H9 (cell line): ENCODE data around the gene BPIFB6. TPM values are rescaled to one million over a fixed set of nuclear protein-coding genes. Genes with fewer than 3 reads are reported as not detected.

Source experiments
- DNase-seq: peaks from one replicate; pipeline ENCODE4 v3.0.0-alpha.2; 2017
- H2AFZ ChIP-seq: one replicate; pipeline ENCODE4 v1.6.1; 2013; ENCODE audit warnings: mild to moderate bottlenecking, low read length, control low read depth, moderate library complexity
- H2AK5ac ChIP-seq: 2 replicates; pipeline ENCODE4 v1.6.1; 2013; ENCODE audit warnings: low read length, control low read depth, mixed read lengths; ENCODE audit not compliant: insufficient read length
- H2BK120ac ChIP-seq: one replicate; pipeline ENCODE4 v1.6.1; 2013; ENCODE audit warnings: low read depth, mild to moderate bottlenecking, low read length, control low read depth, inconsistent platforms; ENCODE audit not compliant: poor library complexity, severe bottlenecking
- H2BK12ac ChIP-seq: 2 replicates; pipeline ENCODE4 v1.6.1; 2013; ENCODE audit warnings: low read length, control low read depth, mixed read lengths, low read depth; ENCODE audit not compliant: insufficient read length
- H2BK15ac ChIP-seq: 2 replicates; pipeline ENCODE4 v1.6.1; 2013; ENCODE audit warnings: low read depth, low read length, control low read depth
- H2BK20ac ChIP-seq: one replicate; pipeline ENCODE4 v1.6.1; 2013; ENCODE audit warnings: low read depth, mild to moderate bottlenecking, low read length, control low read depth, inconsistent platforms; ENCODE audit not compliant: poor library complexity, severe bottlenecking
- H2BK5ac ChIP-seq: 2 replicates; pipeline ENCODE4 v1.6.1; 2013; ENCODE audit warnings: low read length, control low read depth, mixed read lengths; ENCODE audit not compliant: insufficient read length
- H3K14ac ChIP-seq: 2 replicates; pipeline ENCODE4 v1.6.1; 2013; ENCODE audit warnings: low read length, control low read depth; ENCODE audit not compliant: insufficient read depth
- H3K18ac ChIP-seq: 2 replicates; pipeline ENCODE4 v1.6.1; 2013; ENCODE audit warnings: low read depth, mild to moderate bottlenecking, mixed read lengths, low read length, control low read depth; ENCODE audit not compliant: insufficient read length
- H3K23ac ChIP-seq: 2 replicates; pipeline ENCODE4 v1.6.1; 2013; ENCODE audit warnings: low read length, control low read depth, mixed read lengths, low read depth; ENCODE audit not compliant: insufficient read length
- H3K23me2 ChIP-seq: 2 replicates; pipeline ENCODE4 v1.6.1; 2013; ENCODE audit warnings: low read depth, mild to moderate bottlenecking, mixed read lengths, low read length, control low read depth; ENCODE audit not compliant: insufficient read length, poor library complexity, severe bottlenecking
- H3K27ac ChIP-seq: 2 replicates; pipeline ENCODE4 v1.5.1; 2013; ENCODE audit warnings: low read length, control low read depth, mixed read lengths, low read depth; ENCODE audit not compliant: insufficient read length
- H3K27me3 ChIP-seq: 2 replicates; pipeline ENCODE4 v1.6.1; 2013; ENCODE audit warnings: low read length, control low read depth, inconsistent platforms; ENCODE audit not compliant: insufficient read depth
- H3K4ac ChIP-seq: 2 replicates; pipeline ENCODE4 v1.6.1; 2013; ENCODE audit warnings: low read depth, mild to moderate bottlenecking, control low read depth, inconsistent platforms, low read length, moderate library complexity
- H3K4me1 ChIP-seq: 2 replicates; pipeline ENCODE4 v1.6.1; 2013; ENCODE audit warnings: low read length, control low read depth, inconsistent platforms; ENCODE audit not compliant: insufficient read depth
- H3K4me2 ChIP-seq: 2 replicates; pipeline ENCODE4 v1.6.1; 2013; ENCODE audit warnings: low read length, control low read depth, mixed read lengths; ENCODE audit not compliant: insufficient read length, insufficient read depth
- H3K56ac ChIP-seq: 2 replicates; pipeline ENCODE4 v1.6.1; 2013; ENCODE audit warnings: low read depth, mild to moderate bottlenecking, mixed read lengths, low read length, control low read depth; ENCODE audit not compliant: insufficient read length
- H3K79me1 ChIP-seq: 2 replicates; pipeline ENCODE4 v1.6.1; 2013; ENCODE audit warnings: low read depth, mild to moderate bottlenecking, moderate library complexity, low read length, control low read depth, inconsistent platforms; ENCODE audit not compliant: insufficient read depth, poor library complexity, severe bottlenecking
- H3K79me2 ChIP-seq: 2 replicates; pipeline ENCODE4 v1.6.1; 2013; ENCODE audit warnings: low read length, control low read depth, inconsistent platforms; ENCODE audit not compliant: insufficient read depth
- H3K9ac ChIP-seq: 2 replicates; pipeline ENCODE4 v1.6.1; 2013; ENCODE audit warnings: low read length, control low read depth, mixed read lengths; ENCODE audit not compliant: insufficient read length; ENCODE audit errors: extremely low read depth
- H3K9me3 ChIP-seq: one replicate; pipeline ENCODE4 v1.6.1; 2013; ENCODE audit warnings: low read depth, low read length, inconsistent platforms; ENCODE audit not compliant: control insufficient read depth
- H3T11ph ChIP-seq: one replicate; pipeline ENCODE4 v1.6.1; 2013; ENCODE audit warnings: mild to moderate bottlenecking, low read length, control low read depth, inconsistent platforms
- H4K20me1 ChIP-seq: one replicate; pipeline ENCODE4 v1.6.1; 2013; ENCODE audit not compliant: control insufficient read depth, insufficient read length, insufficient read depth
- H4K5ac ChIP-seq: 2 replicates; pipeline ENCODE4 v1.6.1; 2013; ENCODE audit warnings: low read depth, mild to moderate bottlenecking, mixed read lengths, low read length, control low read depth; ENCODE audit not compliant: insufficient read length
- H4K8ac ChIP-seq: replicated peaks from 2 replicates; pipeline ENCODE4 v1.6.1; 2013; ENCODE audit warnings: low read length, control low read depth, mixed read lengths, low read depth; ENCODE audit not compliant: insufficient read length
- H4K91ac ChIP-seq: 2 replicates; pipeline ENCODE4 v1.6.1; 2013; ENCODE audit warnings: low read depth, mild to moderate bottlenecking, moderate library complexity, mixed read lengths, low read length, control low read depth; ENCODE audit not compliant: insufficient read length
- H3K27ac Mint-ChIP-seq, 3 experiments: 2 replicates in 2 of 3; 3 replicates in 1 of 3; pipeline ENCODE4 v1.8.0; 2020 to 2021; ENCODE audit warnings: mixed read lengths in 3 of 3, mild to moderate bottlenecking in 1 of 3, moderate library complexity in 1 of 3
- H3K27me3 Mint-ChIP-seq: 2 replicates; pipeline ENCODE4 v1.8.0; 2021; ENCODE audit warnings: low read depth, mild to moderate bottlenecking, moderate library complexity, mixed read lengths
- H3K36me3 Mint-ChIP-seq, 3 experiments: 2 replicates in 2 of 3; 3 replicates in 1 of 3; pipeline ENCODE4 v1.8.0; 2020 to 2021; ENCODE audit warnings: low read depth in 3 of 3, mixed read lengths in 3 of 3; ENCODE audit not compliant: insufficient read depth in 1 of 3
- H3K4me1 Mint-ChIP-seq, 2 experiments: 2 replicates each; pipeline ENCODE4 v1.8.0; 2020; ENCODE audit warnings: mixed read lengths in 2 of 2
- H3K4me3 Mint-ChIP-seq, 2 experiments: 2 replicates in 1 of 2; 3 replicates in 1 of 2; pipeline ENCODE4 v1.8.0; 2020 to 2021; ENCODE audit warnings: mild to moderate bottlenecking in 2 of 2, mixed read lengths in 2 of 2, moderate library complexity in 1 of 2
- H3K9me3 Mint-ChIP-seq, 2 experiments: 2 replicates in 1 of 2; 3 replicates in 1 of 2; pipeline ENCODE4 v1.8.0; 2020; ENCODE audit warnings: mild to moderate bottlenecking in 2 of 2, mixed read lengths in 2 of 2, moderate library complexity in 1 of 2
- CTCF ChIP-seq: fragments of 200-600 bp; sonication (generic); conservative IDR thresholded peaks from 3 replicates; pipeline ENCODE4 v1.8.0; 2021; ENCODE audit warnings: antibody characterized with exemption, mild to moderate bottlenecking
- WGBS: extraction: QIAGEN DNeasy Blood & Tissue Kit; methylation state at CpG from one replicate; pipeline ENCODE4 v1.1.7; 2013; ENCODE audit warnings: missing lambda C conversion rate, low lambda C conversion rate, mixed read lengths; ENCODE audit not compliant: insufficient read length; ENCODE audit errors: extremely low coverage; 5-methylcytosine and 5-hydroxymethylcytosine counted together
- total RNA-seq: library from RNA; stranded (reverse); gene quantifications from 2 replicates; pipeline ENCODE4 v1.2.1, GENCODE V29; 2021

BPIFB6 gene
- total RNA-seq, 1 experiment from 2014 or later, result not detected

GRCh38 chr20:32982617-32983458 is 48.6 kb upstream of the BPIFB6 start:
- Mint-ChIP-seq H3K4me1 (peaks cover 5 to 8% of the 10 kb centered on the region in 2 experiments; a peak in 2 of 4 replicates), H3K36me3 (no peaks in the 10 kb centered on the region), H3K27ac (peak overlapping the region in 1 of 3 experiments; percentile 40; a peak in 1 of 7 replicates), H3K27me3 (peaks cover 2% of the 10 kb centered on the region), H3K4me3 (no peak overlapping the region), H3K9me3 (no peaks in the 10 kb centered on the region)
- Histone ChIP-seq H3K9ac (no peak overlapping the region), H2BK20ac (no peak overlapping the region), H3K79me1 (no peaks in the 10 kb centered on the region), H3K23ac (no peak overlapping the region), H3K56ac (no peak overlapping the region), H3K27me3 (no peaks in the 10 kb centered on the region), H3K4me1 (no peaks in the 10 kb centered on the region), H2AFZ (no peak overlapping the region), H3K79me2 (no peaks in the 10 kb centered on the region), H2AK5ac (no peak overlapping the region), H3K4me2 (no peak overlapping the region), H3K4ac (no peak overlapping the region), H4K91ac (no peak overlapping the region), H2BK12ac (no peak overlapping the region), H3K23me2 (no peaks in the 10 kb centered on the region), H4K5ac (no peak overlapping the region), H3T11ph (no peak overlapping the region), H3K27ac (no peak overlapping the region), H2BK5ac (no peak overlapping the region), H3K14ac (no peak overlapping the region), H2BK15ac (no peak overlapping the region), H4K20me1 (no peaks in the 10 kb centered on the region), H4K8ac (no peak overlapping the region), H2BK120ac (no peak overlapping the region), H3K9me3 (no peaks in the 10 kb centered on the region), H3K18ac (no peak overlapping the region)
- no peak for DNase-seq
- no peak for TF ChIP-seq CTCF
- no CpG with 5 or more reads among the region's 10 CpGs for WGBS
